ENCODE data around the gene LRRC59.

The LRRC59 gene

DNA sequence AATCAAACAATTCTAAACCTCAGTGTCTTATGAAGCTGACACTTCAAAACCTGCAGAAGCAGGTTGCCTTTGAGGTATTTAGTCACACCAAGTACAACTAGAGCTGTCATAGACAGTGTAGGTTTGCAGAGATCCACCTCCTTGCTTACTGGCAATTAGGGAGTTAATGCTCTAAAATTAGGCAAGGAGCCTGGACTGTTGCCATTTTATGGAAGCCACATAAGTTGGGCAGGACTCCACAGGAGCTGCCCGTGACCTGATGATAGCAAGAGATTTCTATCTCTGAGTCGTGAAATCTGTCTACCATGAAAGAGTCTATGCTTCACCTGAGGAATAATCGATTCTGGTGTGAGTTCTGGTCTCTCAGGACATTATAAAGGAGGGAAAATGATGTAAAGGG lies 15.4 kb downstream of the LRRC59 start:
- no peak for DNase-seq

DNA sequence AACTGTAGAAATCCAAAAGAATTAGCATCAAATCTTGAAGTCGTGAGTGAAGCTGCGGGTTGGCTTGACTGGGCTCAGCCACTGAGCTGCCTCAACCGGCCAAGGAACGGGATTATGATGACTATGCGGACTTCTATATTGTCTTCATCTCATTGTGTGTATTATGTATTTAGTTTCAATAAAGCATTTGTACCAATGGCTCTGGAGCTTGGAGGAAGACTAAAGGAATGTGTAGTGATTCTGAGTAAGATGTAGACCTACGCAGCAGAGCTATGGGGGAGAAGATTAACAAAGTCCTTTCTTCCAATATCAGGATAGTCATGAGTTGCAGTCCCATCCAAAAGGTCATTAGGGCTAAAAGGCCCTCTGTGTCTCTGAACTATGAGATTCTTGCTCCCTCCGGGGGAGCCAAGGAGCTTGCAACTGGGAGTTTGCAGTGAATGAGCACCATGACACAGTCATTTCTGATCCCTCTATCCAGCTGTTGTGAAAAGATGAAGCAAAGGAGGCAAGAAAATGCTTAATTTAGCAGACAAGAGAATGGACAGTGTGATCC lies 16.0 kb downstream of the LRRC59 start:
- DNase-seq = no peak

DNA sequence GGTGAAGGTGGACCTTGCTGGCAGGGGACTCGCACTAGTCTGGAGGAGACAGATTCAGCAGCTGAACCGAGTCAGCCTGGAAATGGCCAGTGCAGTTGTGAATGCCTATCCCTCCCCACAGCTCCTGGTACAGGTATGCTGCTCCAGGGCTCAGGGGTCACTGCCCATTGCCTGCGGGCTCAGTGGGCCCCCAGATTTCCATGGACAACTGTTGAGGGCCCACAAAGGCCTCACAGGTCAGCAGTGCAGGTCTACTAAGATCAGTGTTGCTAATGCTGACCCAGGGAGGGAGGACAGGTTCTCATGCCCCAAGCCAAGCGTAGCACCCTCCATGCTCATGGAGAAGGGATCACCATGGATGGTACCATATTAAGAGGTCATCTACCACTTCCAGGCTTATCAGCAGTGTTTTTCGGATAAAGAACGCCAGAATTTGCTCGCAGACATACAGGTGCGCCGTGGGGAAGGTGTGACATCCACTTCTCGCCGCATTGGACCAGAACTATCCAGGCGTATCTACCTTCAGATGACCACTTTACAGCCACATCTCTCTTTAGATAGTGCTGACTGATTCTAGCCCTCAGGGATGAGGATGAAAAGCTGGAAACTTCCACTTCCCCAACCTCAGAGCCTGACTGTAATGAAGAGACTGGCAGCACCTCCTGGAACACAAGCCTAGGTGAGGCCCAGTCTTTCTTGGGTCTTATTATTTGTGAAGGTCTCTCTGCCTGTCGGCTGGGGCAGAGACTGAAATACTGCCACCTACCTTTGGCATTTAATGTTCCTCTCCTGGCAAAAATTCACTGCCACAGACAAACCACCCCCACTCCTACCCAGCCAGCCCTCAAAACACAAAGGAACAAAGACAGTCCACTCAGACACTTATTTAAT lies 16.7 kb downstream of the LRRC59 start:
- DNase-seq = no peak

DNA sequence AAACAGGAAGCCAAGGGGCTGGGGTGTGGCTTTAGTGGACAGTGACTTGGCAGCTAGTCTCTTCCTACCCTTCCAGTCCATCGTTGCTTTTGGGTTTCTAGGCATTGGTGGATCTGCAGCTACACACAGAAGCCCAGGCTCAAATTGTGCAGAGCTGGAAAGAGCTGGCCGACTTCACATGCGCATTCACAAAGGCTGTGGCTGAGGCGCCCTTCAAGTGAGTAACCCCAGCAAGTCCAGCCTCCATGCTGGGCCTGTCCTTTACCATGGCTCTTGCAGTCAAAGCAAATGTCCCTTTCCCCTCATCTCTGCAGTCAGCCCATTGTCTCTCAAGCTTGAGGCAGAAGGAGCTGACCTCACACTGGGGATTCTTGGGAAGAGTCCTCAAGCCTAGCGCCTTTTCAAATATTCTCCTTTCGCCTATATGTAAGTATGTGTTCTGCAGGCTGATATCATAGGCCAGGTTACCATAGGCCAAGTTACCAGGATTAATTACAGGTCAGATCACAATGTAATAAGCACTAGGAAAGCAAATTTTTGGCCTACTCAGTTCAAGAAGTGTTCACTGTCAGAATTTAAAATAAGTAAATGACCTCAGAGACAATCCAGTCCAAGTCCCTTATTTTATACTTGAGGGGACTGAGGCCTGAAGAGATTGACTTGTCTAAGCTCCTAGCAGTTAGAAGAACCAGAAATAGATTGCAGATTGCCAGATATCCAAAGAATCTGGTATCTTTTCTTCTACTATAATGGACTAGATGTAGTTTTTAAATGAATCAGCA lies 17.8 kb downstream of the LRRC59 start:
- DNase-seq = no peak

DNA sequence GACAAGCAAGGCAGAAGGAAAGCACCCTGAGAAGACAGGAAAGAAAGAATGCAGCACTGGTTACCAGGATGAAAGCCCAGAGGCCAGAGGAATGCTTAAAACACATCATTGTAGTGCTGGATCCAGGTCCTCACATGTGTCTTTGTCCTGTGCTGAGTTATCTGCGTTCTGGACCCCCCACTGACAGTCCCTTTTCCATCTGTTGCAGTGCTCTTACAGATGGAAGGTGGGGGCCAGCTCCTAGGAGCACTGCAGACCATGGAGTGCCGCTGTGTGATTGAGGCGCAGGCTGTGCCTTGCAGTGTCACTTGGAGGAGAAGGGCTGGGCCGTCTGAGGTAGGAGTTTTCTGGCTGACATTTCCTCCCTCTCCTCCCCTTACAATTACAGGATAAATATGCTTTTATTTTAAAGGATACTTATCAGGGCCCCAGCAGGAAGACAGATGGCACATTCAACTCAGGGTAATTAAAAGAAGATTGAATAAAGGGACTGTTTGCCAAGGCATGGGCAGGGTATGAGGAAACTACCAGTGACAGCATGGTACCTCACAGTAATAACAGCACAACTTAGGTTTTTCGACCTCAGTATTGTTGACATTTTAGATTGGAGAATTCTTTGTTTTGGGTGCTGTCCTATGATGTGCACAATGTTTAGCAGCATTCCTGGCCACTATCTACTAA lies 21.3 kb downstream of the LRRC59 start:
- peak; percentile 75 for DNase-seq

DNA sequence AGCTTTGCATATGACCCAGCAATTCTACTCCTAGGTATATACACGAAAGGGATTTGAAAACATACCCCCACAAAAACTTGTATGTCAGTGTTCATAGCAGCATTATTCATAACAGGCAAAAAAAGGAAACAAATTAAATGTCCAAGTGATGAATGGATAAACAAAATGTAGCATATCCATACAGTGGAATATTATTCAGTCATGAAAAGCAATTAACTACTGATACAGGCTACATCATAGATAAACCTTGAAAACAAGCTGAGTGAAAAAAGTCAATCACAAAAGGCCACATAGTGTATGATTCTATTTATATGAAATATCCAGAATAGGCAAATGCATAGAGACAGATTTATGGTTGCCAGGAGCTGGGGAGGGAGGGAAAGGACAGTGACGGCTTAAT lies 23.6 kb downstream of the LRRC59 start:
- DNase-seq = no peak

DNA sequence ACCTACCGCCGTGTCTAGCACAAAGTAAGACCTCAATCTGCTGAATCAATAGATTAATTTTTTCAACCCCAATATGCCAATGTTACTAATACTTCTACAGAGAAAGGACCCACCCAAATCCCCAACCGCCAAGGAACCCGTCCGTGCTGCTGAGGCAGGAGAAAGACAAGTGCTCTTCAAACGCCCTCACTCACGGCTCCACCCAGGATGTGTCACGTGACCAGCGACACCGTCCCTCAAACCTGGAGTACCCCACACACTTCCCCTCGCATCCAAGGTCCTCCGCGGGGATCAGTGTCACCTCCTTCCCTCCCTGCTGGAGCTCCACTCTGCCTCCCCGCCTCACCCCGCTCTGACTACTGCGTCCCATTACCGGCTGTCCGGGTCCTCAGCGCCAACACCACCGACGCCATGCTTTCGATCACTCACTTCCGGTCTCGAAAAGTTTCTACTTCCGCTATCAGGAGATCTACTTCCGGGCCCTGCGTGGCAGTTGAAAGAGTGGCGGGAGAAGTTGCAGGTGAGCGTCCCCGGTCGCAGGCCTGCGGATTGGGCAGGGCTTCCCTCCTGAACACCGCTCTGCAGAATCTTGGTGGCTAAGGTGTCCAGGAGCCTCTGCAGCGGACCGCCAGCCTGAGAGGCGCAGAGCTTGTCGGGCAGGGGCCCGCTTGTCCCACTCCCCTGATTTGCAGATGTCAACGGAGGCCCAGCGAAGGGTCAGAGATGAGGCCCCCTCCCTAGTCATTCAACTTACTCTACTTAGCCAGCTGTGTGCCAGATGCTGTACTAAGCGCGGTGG lies 24.4 kb downstream of the LRRC59 start, which contains the start of the genes EME1 and MRPL27:
TSS of gene EME1 (plus strand) at position 472 of the 799 bp plus-strand sequence. CDS start 1,980 bp downstream, outside the sequence.
TSS of gene MRPL27 (minus strand) at position 427 of the 799 bp plus-strand sequence. CDS start at position 413, 14 bp downstream.
- peak; percentile 78 for DNase-seq

DNA sequence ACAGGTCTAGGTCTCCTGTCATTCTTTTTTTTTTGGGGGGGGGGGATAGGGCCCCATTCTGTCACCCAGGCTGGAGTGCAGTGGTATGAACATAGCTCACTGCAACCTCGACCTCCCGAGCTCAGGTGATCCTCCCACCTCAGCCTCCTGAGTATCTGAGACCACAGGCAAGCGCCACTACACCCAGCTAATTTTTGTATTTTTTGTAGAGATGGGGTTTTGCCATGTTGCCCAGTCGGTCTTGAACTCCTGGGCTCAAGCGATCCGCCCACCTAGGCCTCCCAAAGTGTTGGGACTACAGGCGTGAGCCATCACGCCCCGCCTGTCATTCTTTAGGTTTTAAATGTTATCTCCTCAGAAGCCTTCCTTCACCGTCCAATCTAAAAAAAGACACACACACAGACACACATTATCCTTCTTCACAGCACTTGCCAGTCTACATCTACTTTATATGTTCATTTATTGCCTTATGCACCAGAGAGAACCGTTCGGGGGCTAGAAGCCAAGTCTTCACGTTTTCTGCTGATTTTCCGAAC lies 25.0 kb downstream of the LRRC59 start:
- no peak for DNase-seq

DNA sequence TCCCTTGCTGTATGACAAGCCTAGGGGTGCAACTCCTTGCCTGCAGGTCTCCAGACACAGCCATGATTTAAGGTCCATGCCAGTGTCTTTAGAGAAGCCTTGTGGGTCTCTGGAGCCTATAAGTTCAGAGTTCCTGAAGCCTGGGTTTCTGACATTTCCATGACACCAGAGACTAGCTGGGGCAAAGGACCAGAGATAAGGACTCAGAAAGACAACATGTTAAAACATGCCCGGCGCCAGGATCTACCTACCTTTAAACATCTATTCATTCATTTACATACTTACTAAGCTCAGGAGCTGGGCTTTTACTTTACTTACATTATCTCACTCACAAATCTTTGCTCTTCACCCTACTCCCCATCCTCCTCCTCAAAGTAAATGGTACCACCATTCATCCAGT lies 25.8 kb downstream of the LRRC59 start:
- DNase-seq = no peak

DNA sequence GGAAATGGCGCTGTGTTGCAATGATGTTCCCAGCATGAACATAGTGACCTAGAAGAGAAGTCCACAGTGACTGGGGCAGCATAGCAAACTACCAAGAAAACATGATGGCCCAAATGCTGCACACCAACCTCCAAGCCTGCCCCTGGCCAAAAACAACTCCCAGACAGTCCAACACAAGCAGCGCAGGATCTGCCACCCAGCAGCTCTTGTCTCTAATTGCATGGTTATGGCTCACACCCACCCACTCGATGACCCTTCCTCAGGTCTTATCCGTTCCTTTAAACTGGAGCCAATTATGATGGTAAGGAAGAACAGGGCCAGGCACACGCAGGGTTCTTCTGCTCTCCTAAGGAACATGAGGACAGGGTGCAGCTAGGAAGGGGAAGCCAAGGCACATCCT lies 27.3 kb downstream of the LRRC59 start:
- DNase-seq = no peak

DNA sequence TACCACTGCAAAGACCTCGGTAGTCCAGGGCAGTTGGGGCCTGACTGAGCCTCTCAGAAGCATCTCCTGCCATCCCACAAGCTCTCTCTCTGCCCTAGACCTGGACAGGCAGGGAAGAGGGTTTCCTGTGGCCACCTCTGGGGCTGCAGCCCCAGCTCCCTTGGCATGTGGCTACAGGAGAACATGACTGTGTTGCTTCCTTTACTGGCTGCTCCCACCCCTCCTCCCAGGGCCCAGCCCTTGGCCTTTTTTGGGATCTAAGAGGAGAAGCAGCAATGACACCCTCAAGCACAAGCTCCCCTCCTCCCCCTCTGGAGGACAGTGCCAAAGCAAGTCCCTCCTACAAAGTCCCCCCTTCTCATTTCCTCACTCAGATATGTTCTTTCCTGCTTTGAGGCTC lies 29.9 kb downstream of the LRRC59 start:
- no peak for DNase-seq

DNA sequence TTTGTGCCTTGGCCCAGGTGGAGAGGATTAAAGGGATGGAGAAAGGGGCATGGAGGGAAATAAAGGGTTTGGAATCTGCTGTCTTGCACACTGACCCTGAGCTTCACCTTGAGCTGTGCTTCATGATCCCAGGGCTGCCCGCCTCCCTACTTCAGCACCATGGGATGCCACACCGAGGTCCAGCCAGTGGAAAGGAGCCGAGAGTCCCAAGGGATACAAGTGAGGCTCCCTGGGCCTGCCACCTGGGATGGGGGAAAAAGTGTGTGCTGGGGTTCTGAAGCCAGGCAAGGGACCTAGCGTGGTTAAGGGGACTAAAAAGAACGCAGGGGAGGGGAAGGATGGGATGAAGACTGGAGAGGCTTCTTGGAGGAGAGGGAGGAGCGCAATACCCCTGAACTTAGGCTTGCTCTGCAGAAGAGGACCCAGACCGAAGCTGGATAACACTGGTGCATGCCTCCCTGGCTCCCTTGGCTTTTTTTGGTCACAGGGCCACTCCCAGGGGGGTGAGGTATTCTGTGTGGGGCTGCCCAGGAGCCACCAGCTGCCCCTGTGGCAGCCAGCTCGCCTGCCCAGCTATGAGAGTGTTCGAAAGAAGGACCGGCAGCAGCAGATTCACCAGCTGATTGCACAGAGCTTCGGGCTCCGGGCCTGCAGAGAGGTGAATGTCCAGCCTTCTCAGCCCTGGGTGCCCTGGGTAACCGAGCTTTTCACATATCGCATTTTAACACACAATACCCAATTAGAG lies 31.5 kb downstream of the LRRC59 start:
- DNase-seq = no peak

DNA sequence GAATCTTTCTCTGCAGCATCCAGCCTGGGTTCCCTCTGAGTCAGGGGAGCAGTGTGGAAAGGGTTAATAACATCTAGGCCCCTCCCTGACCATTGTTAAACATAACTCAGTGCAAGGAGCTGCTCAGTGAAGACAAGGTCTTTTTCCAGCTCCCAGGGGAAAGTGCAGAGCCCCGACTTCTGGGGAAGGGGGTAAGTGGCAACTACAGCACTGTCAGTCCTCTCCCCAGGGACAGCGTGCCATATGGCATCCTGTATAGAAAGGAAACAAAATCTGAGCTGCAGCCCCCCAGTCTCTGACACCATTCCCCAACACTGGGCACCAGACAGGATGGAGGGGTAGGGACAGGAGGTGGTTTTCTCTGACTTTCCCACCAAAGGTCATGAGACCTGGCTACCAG lies 32.2 kb downstream of the LRRC59 start:
- DNase-seq = no peak

DNA sequence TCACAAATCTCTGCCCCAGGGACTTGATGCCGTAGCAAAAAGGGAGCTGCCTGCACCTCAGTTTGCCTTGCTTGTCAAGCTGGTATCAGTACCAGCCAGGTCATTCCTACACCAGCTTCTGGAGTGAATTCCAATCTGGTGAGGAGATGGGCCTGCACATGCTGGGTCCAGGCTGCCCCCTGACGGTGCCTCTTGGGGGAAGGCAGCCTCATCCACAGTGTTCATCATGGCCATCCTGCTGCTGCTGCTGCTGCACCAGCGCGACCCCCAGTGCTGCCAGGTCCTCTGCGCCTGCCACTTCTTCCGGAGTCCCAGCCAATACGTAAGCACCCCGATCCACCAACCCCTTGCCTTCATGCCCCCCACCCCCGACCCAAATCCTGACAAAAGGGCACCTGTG lies 32.6 kb downstream of the LRRC59 start:
- DNase-seq = no peak

DNA sequence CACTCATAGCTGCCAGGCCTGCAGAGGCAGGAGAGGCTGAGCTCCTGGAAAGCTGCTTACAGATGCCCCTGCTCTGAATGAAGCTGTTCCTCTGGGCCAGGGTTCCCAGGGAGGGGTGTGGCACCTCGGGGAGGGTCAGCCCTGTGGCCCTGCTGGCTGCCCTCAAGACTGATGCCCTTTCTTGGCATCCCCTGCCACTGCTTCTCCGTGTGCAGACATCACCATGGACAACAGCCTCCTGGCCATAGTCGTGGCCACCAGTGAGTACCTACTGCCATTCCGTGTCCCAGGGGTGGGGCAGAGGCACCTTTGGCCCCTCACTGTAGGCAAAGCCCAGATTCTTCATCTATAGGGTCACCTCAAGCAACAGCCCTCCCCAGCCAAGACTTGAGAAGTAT lies 33.3 kb downstream of the LRRC59 start:
- no peak for DNase-seq

DNA sequence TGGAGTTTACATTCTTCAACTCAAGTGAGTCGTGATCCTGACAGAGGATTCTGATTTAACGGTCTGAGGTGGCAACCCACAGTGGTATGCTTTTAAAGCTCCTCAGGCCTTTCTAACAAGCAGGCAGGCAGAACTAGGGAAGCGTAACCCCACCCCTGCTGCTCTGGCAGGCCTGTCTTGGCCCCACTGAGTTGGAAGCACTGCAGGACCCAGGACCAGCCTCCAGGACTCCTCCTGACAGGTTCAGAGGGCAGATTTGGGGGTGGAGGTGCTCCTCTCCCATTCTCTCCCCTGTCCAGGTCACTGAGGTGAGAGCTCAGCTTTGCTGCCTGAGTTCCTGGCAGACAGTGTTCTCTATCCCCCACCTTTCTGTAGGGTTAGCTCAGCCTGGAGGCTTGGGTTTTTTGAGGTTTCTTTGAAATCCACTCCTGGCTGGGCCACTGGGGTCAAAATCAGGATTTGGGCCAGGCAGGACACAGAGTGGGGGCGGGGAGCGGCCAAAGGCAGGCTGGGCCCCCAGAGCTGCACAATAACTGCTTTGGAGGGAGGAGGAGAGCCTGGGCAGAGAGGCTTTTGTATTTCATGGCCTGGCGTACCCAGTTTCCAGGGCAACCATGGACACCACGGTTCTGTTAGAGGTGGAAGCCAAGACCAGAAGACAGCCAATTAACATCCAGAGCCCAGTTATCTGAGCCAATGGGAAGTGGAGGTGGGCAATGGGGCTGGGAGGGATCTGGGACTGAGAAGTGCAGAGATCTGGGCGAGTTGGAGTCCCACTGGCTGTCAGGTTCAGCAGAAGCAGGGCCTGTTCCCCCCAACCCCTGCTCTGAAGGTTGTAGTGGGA lies 33.9 kb downstream of the LRRC59 start:
- peak; percentile 59 for DNase-seq

DNA sequence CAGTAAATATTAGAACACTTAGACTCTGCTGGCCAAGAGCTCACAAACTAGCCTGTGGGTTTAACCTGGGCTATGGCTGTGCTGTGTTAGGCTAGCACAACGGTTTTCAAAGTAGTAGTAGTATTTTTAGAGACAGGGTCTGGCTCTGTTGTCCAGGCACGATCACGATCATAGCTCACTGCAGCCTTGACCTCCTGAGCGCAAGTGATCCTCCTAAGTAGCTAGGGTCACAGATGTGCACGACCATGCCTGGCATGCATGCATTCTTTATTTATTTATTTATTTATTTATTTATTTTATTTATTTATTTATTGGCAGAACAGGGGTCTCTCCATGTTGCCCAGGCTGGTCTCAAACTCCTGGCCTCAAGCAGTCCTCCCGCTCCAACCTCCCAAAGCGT lies 34.7 kb downstream of the LRRC59 start:
- DNase-seq = no peak

DNA sequence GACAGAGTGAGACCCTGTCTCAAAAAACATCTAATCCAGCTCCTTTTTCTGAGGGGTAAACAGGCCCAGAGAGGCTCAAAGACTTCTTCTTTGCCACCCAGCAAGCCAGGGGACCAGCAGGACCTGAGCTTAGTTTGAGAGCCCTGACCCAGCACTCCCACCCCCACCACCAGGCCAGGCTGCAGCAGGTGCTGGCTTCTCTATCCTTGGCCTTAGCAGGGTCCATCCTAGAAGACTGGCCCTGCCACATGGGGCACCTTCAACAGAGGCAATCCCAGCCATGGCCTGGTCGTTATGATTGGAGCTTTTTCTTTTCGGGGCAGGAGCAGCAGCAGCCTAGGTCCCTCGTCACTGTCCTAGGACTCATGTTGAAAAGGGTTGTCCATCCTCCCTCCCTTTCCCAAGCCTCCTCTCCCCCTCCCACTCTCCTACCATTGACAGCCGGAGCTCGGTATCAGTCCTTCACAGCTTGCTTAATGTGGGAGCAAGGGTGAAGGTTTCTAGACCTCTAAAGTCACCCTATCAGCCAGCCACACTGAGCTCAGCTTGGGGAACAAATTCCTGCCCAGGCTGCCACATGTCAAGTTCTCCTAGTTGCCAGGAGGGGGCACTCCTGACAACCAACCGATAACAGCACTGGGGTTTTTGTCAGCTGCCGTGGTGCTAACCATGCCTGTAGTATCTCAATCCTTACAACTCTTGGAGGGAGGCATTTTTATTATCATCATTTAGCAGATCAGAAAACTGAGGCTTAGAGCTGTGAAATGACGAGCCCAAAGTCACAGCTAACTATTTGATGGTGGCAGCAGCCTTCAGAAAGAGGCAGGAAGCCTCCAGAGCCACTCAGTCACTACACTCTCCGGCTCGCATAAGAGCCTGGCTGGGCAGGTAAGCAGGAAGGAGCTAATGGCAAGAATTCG lies 35.5 kb downstream of the LRRC59 start:
- peak; percentile 15 for DNase-seq
